GM20000 (cell line): ENCODE results near the gene GSTM3.
"Not testable (repeated sequence)": the region's sequence is repeated elsewhere in the genome, so short reads cannot be mapped to it uniquely, and the experiment has no call there.

Experiments used
- DNase-seq: peaks from one replicate; pipeline ENCODE4 v3.0.0; 2012; ENCODE audit warnings: low spot score
- CTCF ChIP-seq: IDR thresholded peaks from 2 replicates; pipeline ENCODE4 v1.5.1; 2012; ENCODE audit warnings: mild to moderate bottlenecking, control low read depth; ENCODE audit errors: extremely low read depth, missing control alignments

GSTM3 gene

GRCh38 chr1:109768820-109769219 is 28.0 kb upstream of the GSTM3 start:
- no peak for DNase-seq
- no peak for TF ChIP-seq CTCF

DNA sequence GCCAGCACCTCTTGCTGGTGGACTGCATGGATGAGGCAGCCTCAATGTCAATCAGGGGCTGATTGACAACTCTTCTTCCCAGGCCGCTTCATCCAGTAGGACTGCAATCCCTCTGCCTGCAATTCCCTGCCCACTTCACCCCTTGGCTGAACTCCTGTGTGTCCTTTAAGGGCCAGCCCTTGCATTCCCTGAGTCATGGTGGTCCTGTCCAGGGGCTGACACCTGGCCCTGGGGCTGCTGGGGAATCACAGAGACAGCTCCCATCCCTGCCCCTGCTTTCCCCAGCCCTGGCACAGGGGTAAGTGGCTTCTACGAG is 27.5 kb upstream of the GSTM3 start:
- no peak for DNase-seq
- no peak for TF ChIP-seq CTCF

GRCh38 chr1:109767637-109768334 is 26.9 kb upstream of the GSTM3 start:
- no peak for DNase-seq
- no peak for TF ChIP-seq CTCF

DNA sequence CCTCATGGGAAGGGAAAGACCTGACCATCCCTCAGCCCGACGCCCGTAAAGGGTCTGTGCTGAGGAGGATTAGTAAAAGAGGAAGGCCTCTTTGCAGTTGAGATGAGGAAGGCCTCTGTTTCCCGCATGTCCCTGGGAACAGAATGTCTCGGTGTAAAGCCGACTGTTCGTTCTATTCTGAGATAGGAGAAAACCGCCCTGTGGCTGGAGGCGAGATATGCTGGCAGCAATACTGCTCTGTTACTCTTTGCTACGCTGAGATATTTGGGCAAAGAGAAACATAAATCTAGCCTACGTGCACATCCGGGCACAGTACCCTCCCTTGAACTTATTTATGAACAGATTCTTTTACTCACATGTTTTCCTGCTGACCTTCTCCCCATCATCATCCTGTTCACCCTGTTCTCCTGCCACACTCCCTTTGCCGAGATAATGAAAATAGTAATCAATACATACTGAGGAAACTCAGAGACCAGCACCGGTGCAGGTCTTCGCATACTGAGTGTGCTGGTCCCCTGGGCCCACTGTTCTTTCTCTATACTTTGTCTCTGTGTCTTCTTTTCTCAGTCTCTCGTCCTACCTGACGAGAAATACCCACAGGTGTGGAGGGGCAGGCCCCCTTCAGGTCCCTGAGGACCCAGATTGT is 26.3 kb upstream of the GSTM3 start:
- not testable (repeated sequence) for DNase-seq

DNA sequence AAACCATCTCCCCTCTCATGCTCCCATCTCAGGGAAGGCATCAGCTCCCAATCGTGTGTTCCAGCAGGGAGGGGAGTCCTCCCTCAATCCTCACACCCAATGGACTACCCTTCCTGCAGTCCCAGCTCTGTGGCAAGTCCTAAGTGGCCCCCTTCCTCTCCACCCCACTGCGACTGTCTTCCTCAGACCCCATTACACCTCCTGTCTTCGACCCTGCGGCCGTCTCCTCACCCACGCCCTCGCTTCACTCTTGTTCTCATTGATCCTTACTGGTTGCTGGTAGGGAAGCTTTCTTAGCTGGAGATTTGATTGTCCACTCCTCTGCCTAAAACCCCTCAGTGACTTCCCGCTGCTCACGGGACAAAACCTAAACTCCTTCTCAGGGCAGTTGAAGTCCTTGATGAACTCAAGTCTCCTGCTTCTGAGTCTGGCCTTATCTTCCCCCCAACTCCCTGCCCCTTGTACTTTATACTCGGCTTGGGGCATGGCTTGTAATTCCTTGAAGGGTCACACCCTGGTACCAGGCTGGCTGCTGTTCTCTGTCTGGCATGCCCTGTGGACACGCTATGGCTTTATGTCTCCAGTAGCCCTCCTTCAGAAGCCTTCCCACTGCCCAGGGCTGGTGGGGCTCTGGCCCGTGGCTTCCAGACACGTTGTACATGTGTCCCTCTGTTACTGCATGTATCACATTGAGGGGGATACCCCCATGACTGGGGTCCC is 25.2 kb upstream of the GSTM3 start:
- no peak for TF ChIP-seq CTCF
- DNase-seq = no peak

GRCh38 chr1:109765483-109765815 is 24.6 kb upstream of the GSTM3 start:
- TF ChIP-seq CTCF = no peak
- DNase-seq = no peak

GRCh38 chr1:109764561-109765482 is 24.0 kb upstream of the GSTM3 start:
- no peak for DNase-seq
- TF ChIP-seq CTCF = no peak
